HG03469 (cell line): ENCODE measurements around the gene GOSR2.
"Not testable (repeated sequence)": the region's sequence is repeated elsewhere in the genome, so short reads cannot be mapped to it uniquely, and the experiment has no call there.

ENCODE experiments used
- ATAC-seq: cut with Tn5 transposase; IDR thresholded peaks from one replicate; pipeline ENCODE4 v1.9.1; 2021; ENCODE audit warnings: mild to moderate bottlenecking, moderate library complexity, moderate number of reproducible peaks; ENCODE audit not compliant: unreplicated experiment

Gene GOSR2

GRCh38 chr17:46892192-46892703, 30.7 kb upstream of the GOSR2 start:
- ATAC-seq: no peak

- no peak for ATAC-seq
These were observed 28.9 kb upstream of the GOSR2 start for GRCh38 chr17:46894024-46894423.

GRCh38 chr17:46894476-46895151, 28.3 kb upstream of the GOSR2 start:
- no peak for ATAC-seq

- ATAC-seq: no peak
These were observed 27.8 kb upstream of the GOSR2 start for GRCh38 chr17:46895171-46895570.

GRCh38 chr17:46896991-46897390, 26.0 kb upstream of the GOSR2 start:
- no peak for ATAC-seq

- ATAC-seq: no peak
These were observed 24.6 kb upstream of the GOSR2 start for GRCh38 chr17:46898364-46898763.

- no peak for ATAC-seq
These were observed 24.1 kb upstream of the GOSR2 start for GRCh38 chr17:46898860-46899259.

GRCh38 chr17:46901291-46901690, 21.7 kb upstream of the GOSR2 start:
- ATAC-seq: no peak

- ATAC-seq: no peak
These were observed 18.9 kb upstream of the GOSR2 start for GRCh38 chr17:46903762-46904672.

- no peak for ATAC-seq
These were observed 14.8 kb upstream of the GOSR2 start for GRCh38 chr17:46908068-46908737.

GRCh38 chr17:46910179-46910927, 12.6 kb upstream of the GOSR2 start:
- ATAC-seq: no peak

- ATAC-seq: no peak
These were observed 11.6 kb upstream of the GOSR2 start for GRCh38 chr17:46911311-46911710.

GRCh38 chr17:46915596-46915995, 7.4 kb upstream of the GOSR2 start:
- no peak for ATAC-seq

- no peak for ATAC-seq
These were observed 6.7 kb upstream of the GOSR2 start for GRCh38 chr17:46916211-46916610.

- no peak for ATAC-seq
These were observed 6.3 kb upstream of the GOSR2 start for GRCh38 chr17:46916623-46917022.

- ATAC-seq: no peak
These were observed 5.9 kb upstream of the GOSR2 start for GRCh38 chr17:46917041-46917440.

GRCh38 chr17:46917516-46917915, 5.4 kb upstream of the GOSR2 start:
- ATAC-seq: no peak

- ATAC-seq: not testable (repeated sequence)
These were observed 998 bp upstream of the GOSR2 start for GRCh38 chr17:46921962-46922361.

GRCh38 chr17:46922487-46922803, 515 bp upstream of the GOSR2 start:
- no peak for ATAC-seq

- no peak for ATAC-seq
These were observed 2.4 kb downstream of the GOSR2 start for GRCh38 chr17:46925185-46925868.
